GM12878 (cell line): ENCODE results near the gene CLC. TPM values are rescaled to one million over a fixed set of nuclear protein-coding genes. Genes with fewer than 3 reads are reported as not detected.

Experiments
- ATAC-seq: fragments of 200-7000 bp; cut with Tn5 transposase; 3 replicates; pipeline ENCODE4 v1.9.1; 2020; ENCODE audit warnings: mild to moderate bottlenecking, moderate library complexity
- BruUV-seq: library from RNA; stranded (reverse); fragments of 400-500 nt; replicated peaks from 2 replicates; lab custom pipeline; 2021; lab: Mats Ljungman, UMichigan
- CTCF ChIA-PET: fragments of 300-600 bp; sonication (Branson Sonifier 250); formaldehyde crosslinking; extraction: SDS; loops from one replicate; lab custom pipeline; 2021; ENCODE audit warnings: inconsistent platforms; lab: Yijun Ruan, JAX
- POLR2A ChIA-PET: fragments of 350-600 bp; formaldehyde crosslinking; extraction: SDS; loops from one replicate; lab custom pipeline; 2021; ENCODE audit warnings: inconsistent platforms; lab: Charles Lee
- RAD21 ChIA-PET: fragments of 300-600 bp; sonication (Branson Sonifier 250); formaldehyde crosslinking; loops from one replicate; lab custom pipeline; 2023; ENCODE audit warnings: antibody characterized with exemption; ENCODE audit not compliant: unreplicated experiment; lab: Charles Lee
- SMC1A ChIA-PET: fragments of 300-600 bp; sonication (Branson Sonifier 250); formaldehyde crosslinking; loops from one replicate; lab custom pipeline; 2023; ENCODE audit not compliant: unreplicated experiment, uncharacterized antibody; lab: Charles Lee
- DNase-seq: peaks from one replicate; pipeline ENCODE4 v3.0.0-alpha.2; 2011; ENCODE audit warnings: low read depth, low spot score
- FAIRE-seq: peaks from 3 replicates; lab custom pipeline; 2011; peaks lifted over from hg19 to GRCh38; lab: Jason Lieb, UNC
- H2AFZ ChIP-seq: 2 replicates; pipeline ENCODE4 v1.6.0; 2011; ENCODE audit warnings: low read depth, low read length, control low read depth; ENCODE audit not compliant: control insufficient read depth
- H3K27ac ChIP-seq: 2 replicates; pipeline ENCODE4 v1.5.1; 2011; ENCODE audit warnings: control low read depth; ENCODE audit not compliant: control insufficient read depth, insufficient read depth
- H3K27me3 ChIP-seq, 2 experiments: replicated peaks in 1 of 2; 2 replicates each; pipeline versions ENCODE4 v1.6.0 to v1.6.1; 2011; ENCODE audit warnings: low read length in 1 of 2; ENCODE audit not compliant: control insufficient read depth in 2 of 2, insufficient read depth in 2 of 2
- H3K36me3 ChIP-seq, 2 experiments: 2 replicates each; pipeline ENCODE4 v1.5.1; 2011; ENCODE audit warnings: low read length in 1 of 2; ENCODE audit not compliant: control insufficient read depth in 2 of 2, insufficient read depth in 2 of 2
- H3K4me1 ChIP-seq: 2 replicates; pipeline ENCODE4 v1.6.1; 2011; ENCODE audit warnings: mild to moderate bottlenecking, low read length, moderate library complexity, mixed read lengths; ENCODE audit not compliant: control insufficient read depth, insufficient read depth
- H3K4me2 ChIP-seq: 2 replicates; pipeline ENCODE4 v1.6.0; 2011; ENCODE audit warnings: control low read depth; ENCODE audit not compliant: control insufficient read depth, insufficient read depth
- H3K4me3 ChIP-seq: fragments of 200-600 bp; sonication (generic); 2 replicates; pipeline ENCODE4 v1.5.1; 2016
- H3K79me2 ChIP-seq: 2 replicates; pipeline ENCODE4 v1.6.0; 2011; ENCODE audit warnings: low read length; ENCODE audit not compliant: control insufficient read depth, insufficient read depth
- H3K9ac ChIP-seq: 2 replicates; pipeline ENCODE4 v1.8.0; 2011; ENCODE audit warnings: low read length, control low read depth, mixed read lengths; ENCODE audit not compliant: control insufficient read depth, insufficient read depth
- H3K9me3 ChIP-seq: replicated peaks from 3 replicates; pipeline ENCODE4 v1.5.1; 2011; ENCODE audit warnings: mild to moderate bottlenecking, low read length; ENCODE audit not compliant: control insufficient read depth, insufficient read depth
- H4K20me1 ChIP-seq: 2 replicates; pipeline ENCODE4 v1.6.0; 2011; ENCODE audit not compliant: control insufficient read depth, insufficient read depth
- BCL3 ChIP-seq: IDR thresholded peaks from 2 replicates; pipeline ENCODE4 v1.6.1; 2011; ENCODE audit warnings: borderline replicate concordance, low read depth, mild to moderate bottlenecking, moderate library complexity, low read length; ENCODE audit not compliant: insufficient read depth, poor library complexity, severe bottlenecking
- CEBPB ChIP-seq, 2 experiments: fragments of 150-350 bp in 1 of 2; IDR thresholded peaks; 2 replicates each; pipeline ENCODE4 v1.6.1; 2012 to 2014; ENCODE audit warnings: low read depth in 2 of 2, low read length in 2 of 2, borderline replicate concordance in 1 of 2, inconsistent platforms in 1 of 2
- EGR1 ChIP-seq, 2 experiments: IDR thresholded peaks; 1 replicate in 1 of 2; 2 replicates in 1 of 2; pipeline ENCODE4 v1.6.1; 2011 to 2012; ENCODE audit warnings: low read depth in 2 of 2, low read length in 2 of 2, borderline replicate concordance in 1 of 2, mild to moderate bottlenecking in 1 of 2, moderate library complexity in 1 of 2
- RB1 ChIP-seq: fragments of 450-650 bp; formaldehyde crosslinking; IDR thresholded peaks from 2 replicates; pipeline ENCODE4 v1.6.1; 2017; ENCODE audit warnings: mild to moderate bottlenecking, borderline replicate concordance
- WGBS: methylation state at CpG from one replicate; pipeline ENCODE4 v1.1.6; 2016; ENCODE audit warnings: low lambda C conversion rate; ENCODE audit not compliant: insufficient replicate concordance, insufficient coverage; ENCODE audit errors: missing lambda C conversion rate; 5-methylcytosine and 5-hydroxymethylcytosine counted together
- in situ Hi-C: fragments of 300-500 bp; cut with MboI; formaldehyde crosslinking; loops from 9 replicates; pipeline ENCODE4 v1.14.3; 2018; ENCODE audit warnings: mixed read lengths
- intact Hi-C: fragments of 100-400 bp; cut with micrococcal nuclease; formaldehyde crosslinking; loops from one replicate; pipeline ENCODE4 v1.14.2; 2022; ENCODE audit not compliant: unreplicated experiment
- polyA plus RNA-seq, 11 experiments: library from polyadenylated mRNA; depleted of rRNA in 4 of 11; unstranded in 6 of 11; stranded (reverse) in 5 of 11; fragments of >200 nt; fragmentation: Nextera tagmentation in 4 of 11; fragmentation: Illumina TruSeq in 1 of 11; extraction: Ambion mirVana in 4 of 11; extraction: Trizol in 1 of 11; gene quantifications; 1 replicate in 1 of 11; 2 replicates in 10 of 11; pipeline versions ENCODE4 v1.2.1 to v1.2.3, GENCODE V29; 2011 to 2016; ENCODE audit warnings: inconsistent platforms in 2 of 11, missing spikeins in 2 of 11, low read depth in 1 of 11
- total RNA-seq, 4 experiments: library from RNA; depleted of rRNA in 3 of 4; stranded (reverse); fragments of >200 nt in 3 of 4; fragmentation: Illumina TruSeq in 1 of 4; extraction: Trizol in 1 of 4; gene quantifications; 2 replicates each; pipeline versions ENCODE4 v1.2.1 to v1.2.3, GENCODE V29; 2013 to 2021

The CLC gene
- total and polyA plus RNA-seq, 10 of the 15 experiments (the other 5 are each of a cell fraction or from before 2014, with no cell fraction given), result 0.18 to 0.36 (median 0.29) TPM; not detected in 4

- 94% methylated on average over 3 of the region's 3 CpGs for WGBS
- H2AFZ ChIP-seq, result no peak overlapping the region
- TF ChIP-seq RB1 (no peak), BCL3 (peak; percentile 48)
- TF ChIP-seq, all 136 proteins: peak for 1
- H3K4me3 ChIP-seq, result no peak overlapping the region
- SMC1A ChIA-PET, result no interaction called here
- ATAC-seq, result no peak
- BruUV-seq, result no TSS peak
- RAD21 ChIA-PET, result no interaction called here
- in situ Hi-C loops (no loop called here), intact Hi-C loops (no loop called here)
- no peak overlapping the region for H3K27ac ChIP-seq
- POLR2A ChIA-PET, result no interaction called here
- DNase-seq, result no peak
- H3K9ac ChIP-seq, result no peak overlapping the region
- H3K4me2 ChIP-seq, result no peak overlapping the region
- FAIRE-seq, result no peak
- H3K27me3 ChIP-seq, result no peaks in the 10 kb centered on the region
- H3K36me3 ChIP-seq, result no peaks in the 10 kb centered on the region
- peaks cover 14% of the 10 kb centered on the region for H3K4me1 ChIP-seq
- no peaks in the 10 kb centered on the region for H4K20me1 ChIP-seq
- no peaks in the 10 kb centered on the region for H3K79me2 ChIP-seq
- CTCF ChIA-PET, result no interaction called here
- H3K9me3 ChIP-seq, result no peaks in the 10 kb centered on the region; the same call in 2 of the 3 replicates
Observed at GRCh38 chr19:39737351-39737750, 478 bp downstream of the CLC start.

DNA sequence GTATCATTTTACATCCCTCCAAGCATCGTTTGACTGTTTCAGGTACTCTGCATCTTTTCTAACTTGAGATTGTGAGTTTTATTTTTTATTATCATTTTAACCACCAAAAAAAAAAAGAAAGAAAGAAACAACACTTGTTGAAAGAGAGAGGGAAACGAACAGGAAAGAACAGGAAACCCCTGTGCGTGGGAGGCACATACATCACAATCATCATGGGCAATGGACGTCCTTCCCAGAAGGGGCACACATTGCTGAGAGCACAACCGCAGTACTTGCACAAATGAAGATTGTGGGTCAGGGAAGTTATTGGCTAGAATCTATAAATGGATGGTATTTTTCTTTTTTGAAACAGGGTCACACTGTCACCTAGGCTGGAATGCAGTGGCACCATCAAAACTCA, 1.7 kb downstream of the CLC start:
- RAD21 ChIA-PET, result no interaction called here
- H3K4me1 ChIP-seq, result peaks cover 14% of the 10 kb centered on the region
- no peak overlapping the region; the same call in 1 of the 2 replicates for H2AFZ ChIP-seq
- H3K4me3 ChIP-seq, result no peak overlapping the region
- intact Hi-C loops, result no loop called here
- POLR2A ChIA-PET, result interaction anchor here (0.6 kb wide), 2 partner anchors 82 to 238 kb away, joined by 3 read pairs; no protein-coding TSS in a partner anchor
- TF ChIP-seq EGR1 (IDR thresholded peaks at IDR 0.05; ENCODE audit: borderline replicate concordance in 1 of 2, low read depth in 2 of 2, low read length in 2 of 2), result peak in 1 of 2 experiments; percentile 58; a peak in 1 of 3 replicates
- no peak for TF ChIP-seq CEBPB (IDR thresholded peaks at IDR 0.05; ENCODE audit: borderline replicate concordance in 1 of 2, low read depth in 2 of 2, low read length in 2 of 2)
- TF ChIP-seq, all 136 proteins: peak for 1
- peak overlapping the region; percentile 67; the same call in 1 of the 2 replicates for H3K4me2 ChIP-seq
- H4K20me1 ChIP-seq, result no peaks in the 10 kb centered on the region
- H3K9me3 ChIP-seq, result no peaks in the 10 kb centered on the region; the same call in 2 of the 3 replicates
- FAIRE-seq, result no peak
- in situ Hi-C loops, result no loop called here
- ChIA-PET CTCF (no interaction called here), SMC1A (interaction anchor here (1.0 to 1.8 kb wide), 2 partner anchors 8 to 31 kb away, joined by 4 to 5 read pairs; no protein-coding TSS in a partner anchor)
- no peaks in the 10 kb centered on the region for H3K79me2 ChIP-seq
- no peaks in the 10 kb centered on the region for H3K27me3 ChIP-seq
- ATAC-seq, result no peak
- no peak overlapping the region for H3K9ac ChIP-seq
- no TSS peak for BruUV-seq
- DNase-seq, result no peak
- H3K27ac ChIP-seq, result no peak overlapping the region
- WGBS, result 65% methylated on average over 5 of the region's 5 CpGs
- no peaks in the 10 kb centered on the region for H3K36me3 ChIP-seq
